Breast epithelium (tissue), 3 donors: ENCODE measurements around the gene C1QTNF7.

ENCODE experiments used
- CTCF ChIP-seq, 3 donors: fragments of 450-650 bp; IDR thresholded peaks; one replicate each; pipeline ENCODE4 v1.5.1; 2016 to 2017; ENCODE audit warnings: antibody characterized with exemption in 3 of 3, mild to moderate bottlenecking in 3 of 3, moderate library complexity in 3 of 3
- POLR2AphosphoS5 ChIP-seq, 3 donors: sonication (generic); formaldehyde crosslinking; IDR thresholded peaks; one replicate each; pipeline ENCODE4 v1.6.1; 2017; ENCODE audit warnings: antibody characterized with exemption in 3 of 3

DNA sequence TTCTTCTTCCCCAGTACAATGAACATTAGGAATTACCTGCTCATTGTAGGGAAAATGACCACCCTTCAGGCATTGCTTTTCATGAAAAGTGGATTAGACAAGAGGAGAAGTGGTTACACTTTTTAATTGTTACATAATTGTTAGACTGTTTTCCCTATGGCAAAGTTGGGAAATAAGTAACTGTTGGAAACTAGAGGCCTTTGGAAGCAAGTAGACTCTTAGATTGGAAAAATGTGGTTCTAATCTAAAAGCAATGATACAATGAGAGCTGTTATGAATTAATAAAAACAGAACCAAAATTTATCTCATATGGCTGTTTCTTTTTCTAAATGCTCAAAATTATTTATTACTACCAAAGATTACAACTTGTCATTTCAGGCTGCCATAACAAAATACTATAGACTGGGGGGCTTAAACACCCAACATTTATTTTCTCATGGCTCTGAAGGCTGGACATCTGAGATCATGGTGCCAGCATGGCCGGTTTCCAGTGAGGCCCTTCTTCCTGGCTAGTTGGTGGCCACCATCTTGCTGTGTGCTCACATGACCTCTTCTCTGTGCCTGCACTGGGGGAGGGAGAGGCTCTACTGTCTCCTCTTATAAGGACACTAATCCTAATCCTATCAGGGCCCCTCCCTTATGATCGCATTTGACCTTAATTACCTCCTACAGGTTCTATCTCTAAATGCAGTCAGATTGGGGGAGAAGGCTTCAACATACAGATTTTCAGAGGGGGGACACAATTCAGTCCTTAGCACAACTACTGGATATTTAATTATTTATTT is 54.3 kb downstream of the C1QTNF7 start:
- TF ChIP-seq CTCF (IDR thresholded peaks at IDR 0.05), result no peak
- TF ChIP-seq POLR2AphosphoS5 (IDR thresholded peaks at IDR 0.05), result no peak
